Skeletal muscle tissue (tissue), 4 donors: Measurements from ENCODE around the gene USP34. TPM values are rescaled to one million over a fixed set of nuclear protein-coding genes. Genes with fewer than 3 reads are reported as not detected.

Experiments
- H3K27ac ChIP-seq: one replicate; pipeline ENCODE4 v1.7.0; 2013; ENCODE audit warnings: mild to moderate bottlenecking, low read depth, low read length, inconsistent platforms
- H3K27me3 ChIP-seq, 3 donors: one replicate each; pipeline ENCODE4 v1.7.0; 2013; ENCODE audit warnings: low read length in 3 of 3; ENCODE audit not compliant: control insufficient read depth in 3 of 3, insufficient read depth in 3 of 3
- H3K36me3 ChIP-seq, 3 donors: one replicate each; pipeline ENCODE4 v1.7.0; 2013; ENCODE audit warnings: low read length in 3 of 3; ENCODE audit not compliant: control insufficient read depth in 3 of 3, insufficient read depth in 3 of 3
- H3K4me1 ChIP-seq, 3 donors: one replicate each; pipeline ENCODE4 v1.7.0; 2013; ENCODE audit warnings: low read length in 3 of 3, mild to moderate bottlenecking in 3 of 3; ENCODE audit not compliant: control insufficient read depth in 3 of 3, insufficient read depth in 3 of 3
- H3K4me3 ChIP-seq, 3 donors: one replicate each; pipeline ENCODE4 v1.7.0; 2013; ENCODE audit warnings: low read length in 3 of 3
- H3K9ac ChIP-seq, 3 donors: one replicate each; pipeline ENCODE4 v1.7.0; 2013; ENCODE audit warnings: low read length in 3 of 3, mild to moderate bottlenecking in 3 of 3, moderate library complexity in 2 of 3, low read depth in 1 of 3
- H3K9me3 ChIP-seq, 3 donors: one replicate each; pipeline ENCODE4 v1.7.0; 2013; ENCODE audit warnings: low read length in 3 of 3; ENCODE audit not compliant: control insufficient read depth in 3 of 3
- total RNA-seq: library from RNA; depleted of rRNA; stranded (reverse); fragments of >200 nt; gene quantifications from one replicate; pipeline ENCODE4 v1.2.3, GENCODE V29; 2014
- donor health status: Osteomylitis.

The USP34 gene
- total RNA-seq, result 108 TPM

DNA sequence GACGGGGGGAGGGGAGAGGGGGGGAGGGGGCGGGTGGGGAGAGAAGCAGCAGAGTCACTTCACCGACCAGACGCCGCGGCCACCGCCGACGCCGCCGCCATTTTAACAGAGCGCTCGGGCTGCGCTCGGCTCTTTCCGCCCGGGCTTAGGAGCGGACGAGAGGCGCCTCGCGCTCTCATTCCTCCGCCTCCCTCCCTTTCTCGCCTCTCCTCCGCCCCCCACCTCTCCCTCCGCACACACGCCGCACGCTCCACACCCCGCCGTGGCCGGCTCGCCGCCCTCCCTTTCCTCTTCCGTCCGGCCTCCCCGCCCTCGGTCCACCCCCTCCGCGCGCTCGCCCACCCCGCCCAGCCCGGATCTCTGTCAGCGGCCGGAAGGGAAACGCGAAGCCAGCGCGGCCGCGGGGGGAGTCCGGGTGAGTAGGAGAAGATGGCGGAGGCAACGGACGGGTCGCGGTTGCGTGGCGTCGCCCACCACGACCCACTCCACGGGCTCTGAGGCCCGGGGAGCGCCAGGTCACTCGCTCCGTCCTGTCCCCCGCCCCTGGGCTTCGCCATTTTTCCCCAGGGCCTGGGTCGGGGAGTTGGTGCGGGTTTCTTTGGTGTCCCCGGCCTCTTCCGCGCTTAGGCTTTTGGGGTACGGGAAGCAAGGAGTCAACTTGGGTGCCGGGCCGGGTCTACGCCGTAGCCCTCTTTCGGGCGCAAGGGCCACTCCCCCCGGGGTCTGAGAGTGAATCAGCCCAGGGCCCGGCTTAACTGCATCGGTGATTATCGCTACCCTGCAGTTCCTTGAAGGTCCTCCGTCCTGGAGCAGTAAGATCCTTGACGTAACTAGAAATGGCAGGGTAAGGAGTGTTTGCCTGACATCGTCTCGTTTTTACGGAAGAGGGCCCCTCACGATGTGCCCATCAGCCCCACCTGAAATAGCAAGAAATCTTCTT, at the start of gene USP34:
TSS of gene USP34 (minus strand) at position 123 of the 940 bp plus-strand sequence. CDS start 395 bp downstream, outside the sequence.
- Histone ChIP-seq H3K4me1 (peaks cover 8 to 20% (median 13%) of the 10 kb centered on the region in 3 donors), H3K9ac (peak within 1 kb of the TSS; percentile 95 to 99 (median 96)), H3K27ac (peak within 1 kb of the TSS; percentile 97), H3K27me3 (no peaks in the 10 kb centered on the region), H3K4me3 (peak within 1 kb of the TSS; percentile 73 to 91 (median 86)), H3K36me3 (peaks cover 0 to 3% (median 0%) of the 10 kb centered on the region in 3 donors), H3K9me3 (no peaks in the 10 kb centered on the region)

GRCh38 chr2:61520261-61520660, 49.4 kb upstream of the USP34 start:
- peaks cover 6 to 33% (median 28%) of the 10 kb centered on the region in 3 donors for H3K36me3 ChIP-seq
- H3K4me3 ChIP-seq, result no peak overlapping the region
- no peak overlapping the region for H3K27ac ChIP-seq
- H3K27me3 ChIP-seq, result no peaks in the 10 kb centered on the region
- H3K9me3 ChIP-seq, result no peaks in the 10 kb centered on the region
- H3K4me1 ChIP-seq, result no peaks in the 10 kb centered on the region
- H3K9ac ChIP-seq, result no peak overlapping the region

DNA sequence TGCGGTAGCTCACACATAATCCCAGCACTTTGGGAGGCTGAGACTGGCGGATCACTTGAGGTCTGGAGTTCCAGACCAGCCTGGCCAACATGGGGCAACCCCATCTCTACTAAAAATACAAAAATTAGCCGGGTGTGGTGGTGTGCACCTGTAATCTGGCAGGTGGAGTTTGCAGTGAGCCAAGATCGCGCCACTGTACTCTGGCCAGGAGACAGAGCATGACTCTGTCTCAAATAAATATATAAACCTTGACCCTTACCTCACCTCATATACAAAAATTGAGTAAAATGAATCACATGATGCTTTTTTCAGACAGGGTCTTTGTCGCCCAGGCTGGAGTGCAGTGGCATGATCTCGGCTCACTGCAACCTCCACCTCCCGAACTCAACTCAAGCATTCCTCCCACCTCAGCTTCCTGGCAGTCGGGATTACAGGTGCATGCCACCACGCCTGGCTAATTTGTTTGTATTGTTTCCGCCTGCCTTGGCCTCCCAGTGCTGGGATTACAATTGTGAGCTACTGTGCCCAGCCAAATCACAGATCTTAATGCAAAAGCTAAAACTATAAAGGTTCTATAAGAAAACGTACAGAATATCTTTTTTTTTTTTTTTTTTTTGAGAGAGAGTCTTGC, 42.0 kb upstream of the USP34 start:
- Histone ChIP-seq H3K9ac (no peak overlapping the region), H3K4me1 (no peaks in the 10 kb centered on the region)

GRCh38 chr2:61510674-61511671, 40.1 kb upstream of the USP34 start:
- Histone ChIP-seq H3K4me3 (no peak overlapping the region), H3K36me3 (peaks cover 19 to 24% (median 21%) of the 10 kb centered on the region in 3 donors), H3K9ac (no peak overlapping the region), H3K4me1 (no peaks in the 10 kb centered on the region), H3K27me3 (no peaks in the 10 kb centered on the region), H3K27ac (no peak overlapping the region), H3K9me3 (no peaks in the 10 kb centered on the region)

More for the DNA sequence above, 42.0 kb upstream of the USP34 start:
- Histone ChIP-seq H3K4me3 (no peak overlapping the region), H3K9me3 (no peaks in the 10 kb centered on the region), H3K27ac (no peak overlapping the region), H3K36me3 (peaks cover 19 to 30% (median 29%) of the 10 kb centered on the region in 3 donors), H3K27me3 (no peaks in the 10 kb centered on the region)

DNA sequence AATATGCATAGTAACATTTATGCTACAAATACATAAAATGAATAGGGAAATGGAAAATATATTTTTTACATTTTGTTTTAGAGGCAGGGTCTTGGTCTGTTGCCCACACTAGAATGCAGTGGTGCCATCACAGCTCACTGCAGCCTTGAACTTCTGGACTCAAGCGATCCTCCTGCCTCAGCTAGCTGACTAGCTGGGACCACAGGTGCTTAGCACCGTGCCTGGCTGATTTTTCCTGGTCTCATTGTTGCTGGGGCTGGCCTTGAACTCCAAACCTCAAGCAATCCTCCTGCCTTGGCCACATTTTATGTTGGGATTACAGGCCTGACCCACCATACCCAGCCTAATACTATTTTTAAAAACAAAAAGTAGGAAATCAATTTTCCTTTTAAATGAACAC, 34.1 kb upstream of the USP34 start:
- H3K27me3 ChIP-seq, result no peaks in the 10 kb centered on the region
- H3K9me3 ChIP-seq, result no peaks in the 10 kb centered on the region
- H3K4me3 ChIP-seq, result no peak overlapping the region
- H3K9ac ChIP-seq, result no peak overlapping the region
- peaks cover 4 to 17% (median 5%) of the 10 kb centered on the region in 3 donors for H3K36me3 ChIP-seq
- no peaks in the 10 kb centered on the region for H3K4me1 ChIP-seq
- no peak overlapping the region for H3K27ac ChIP-seq

DNA sequence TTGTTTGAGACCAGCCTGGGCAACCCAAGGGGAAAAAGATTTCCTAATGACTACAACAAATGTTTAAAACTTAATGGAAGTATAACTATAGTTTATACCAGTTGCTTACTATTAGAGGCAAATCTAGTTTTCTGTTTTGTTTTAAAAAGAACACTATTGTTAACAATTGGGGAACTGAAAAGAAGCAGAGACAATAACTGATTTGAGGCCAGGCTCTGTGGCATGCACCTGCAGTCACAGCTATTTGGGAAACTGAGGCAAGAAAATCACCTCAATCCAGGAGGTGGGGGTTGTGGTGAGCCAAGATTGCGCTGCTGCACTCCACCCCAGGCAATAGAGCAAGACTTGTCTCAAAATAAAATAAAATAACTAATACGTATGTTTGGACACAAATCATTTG, 28.2 kb upstream of the USP34 start:
- Histone ChIP-seq H3K4me1 (no peaks in the 10 kb centered on the region), H3K27ac (no peak overlapping the region), H3K9me3 (no peaks in the 10 kb centered on the region), H3K27me3 (no peaks in the 10 kb centered on the region), H3K9ac (no peak overlapping the region), H3K4me3 (no peak overlapping the region), H3K36me3 (peaks cover 24 to 50% (median 42%) of the 10 kb centered on the region in 3 donors)

DNA sequence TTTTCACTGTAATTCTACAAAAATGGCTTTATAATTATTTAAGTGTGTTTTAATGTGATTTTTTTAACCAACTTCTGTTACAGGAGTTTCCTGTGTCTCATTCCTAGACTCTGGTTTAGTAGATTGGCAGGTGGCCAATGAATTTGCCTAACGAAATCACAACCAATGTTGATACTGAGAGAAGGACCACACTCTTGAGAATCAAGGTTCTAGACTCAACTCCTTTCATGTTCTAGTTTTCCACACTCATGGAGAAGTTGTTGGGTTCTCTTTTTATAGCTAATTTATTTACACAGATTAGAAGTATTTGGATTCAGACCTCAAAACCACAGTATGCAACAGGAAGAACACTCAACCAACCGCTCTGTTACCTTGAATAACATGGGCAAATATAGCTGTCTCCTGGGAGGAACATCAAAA, 22.6 kb upstream of the USP34 start:
- no peak overlapping the region for H3K27ac ChIP-seq
- H3K4me3 ChIP-seq, result no peak overlapping the region
- H3K36me3 ChIP-seq, result peaks cover 39 to 80% (median 78%) of the 10 kb centered on the region in 3 donors
- no peaks in the 10 kb centered on the region for H3K9me3 ChIP-seq
- H3K9ac ChIP-seq, result no peak overlapping the region
- H3K4me1 ChIP-seq, result no peaks in the 10 kb centered on the region
- H3K27me3 ChIP-seq, result no peaks in the 10 kb centered on the region

DNA sequence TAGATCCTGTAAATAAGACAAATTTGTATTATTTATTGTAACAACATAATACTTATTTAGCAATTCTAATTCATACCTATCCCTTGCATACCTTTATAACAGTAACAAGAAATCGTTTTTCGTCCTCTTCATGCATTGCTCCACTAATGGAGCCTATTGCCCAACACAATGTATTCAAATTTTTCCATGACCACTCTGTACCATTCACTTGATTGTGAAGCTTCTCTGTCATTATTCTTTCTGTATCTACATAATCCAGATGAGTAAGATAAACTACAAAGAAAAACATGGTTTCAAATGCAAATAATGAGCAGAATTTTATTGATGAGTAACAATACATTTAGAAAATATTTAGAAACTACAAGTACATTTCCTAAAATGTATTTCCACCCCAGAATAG, 21.6 kb upstream of the USP34 start:
- H3K9ac ChIP-seq, result no peak overlapping the region
- peaks cover 32 to 77% (median 76%) of the 10 kb centered on the region in 3 donors for H3K36me3 ChIP-seq
- no peaks in the 10 kb centered on the region for H3K4me1 ChIP-seq
- no peak overlapping the region for H3K4me3 ChIP-seq
- no peak overlapping the region for H3K27ac ChIP-seq
- no peaks in the 10 kb centered on the region for H3K9me3 ChIP-seq
- H3K27me3 ChIP-seq, result no peaks in the 10 kb centered on the region

DNA sequence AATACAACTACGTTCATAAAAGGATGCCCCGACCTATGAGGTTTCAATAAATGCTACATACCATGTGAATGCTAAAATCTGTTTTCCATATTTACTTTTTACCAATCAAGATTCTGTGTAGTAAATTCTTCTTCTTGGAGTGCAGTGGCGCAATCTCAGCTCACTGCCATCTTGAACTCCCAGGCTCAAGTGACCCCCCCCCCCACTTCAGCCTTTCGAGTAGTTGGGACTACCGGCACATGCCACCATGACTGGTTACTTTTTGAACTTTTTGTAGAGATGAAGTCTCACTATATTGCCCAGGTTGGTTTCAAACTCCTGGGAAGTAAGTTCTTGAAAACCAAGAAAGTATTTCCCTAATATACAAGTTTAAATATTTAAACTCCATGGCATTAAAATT, 14.4 kb upstream of the USP34 start:
- Histone ChIP-seq H3K9ac (no peak overlapping the region), H3K27ac (no peak overlapping the region), H3K4me3 (no peak overlapping the region), H3K27me3 (no peaks in the 10 kb centered on the region), H3K9me3 (no peaks in the 10 kb centered on the region), H3K4me1 (no peaks in the 10 kb centered on the region), H3K36me3 (peaks cover 11 to 68% (median 57%) of the 10 kb centered on the region in 3 donors)
